Caco-2 (cell line): ENCODE measurements around the gene DGKI. TPM values are rescaled to one million over a fixed set of nuclear protein-coding genes. Genes with fewer than 3 reads are reported as not detected.
"Not testable (repeated sequence)": the region's sequence is repeated elsewhere in the genome, so short reads cannot be mapped to it uniquely, and the experiment has no call there.

Experiments
- BruUV-seq: library from RNA; stranded (reverse); fragments of 400-500 nt; replicated peaks from 2 replicates; lab custom pipeline; 2021; lab: Mats Ljungman, UMichigan
- CTCF ChIA-PET: fragments of 300-600 bp; sonication (Branson Sonifier 250); formaldehyde crosslinking; loops from one replicate; lab custom pipeline; 2022; ENCODE audit warnings: antibody characterized with exemption; lab: Charles Lee
- POLR2A ChIA-PET: fragments of 300-600 bp; sonication (Branson Sonifier 250); formaldehyde crosslinking; loops from one replicate; lab custom pipeline; 2022; ENCODE audit warnings: antibody characterized with exemption; lab: Charles Lee
- DNase-seq, 2 experiments: peaks; one replicate each; pipeline versions ENCODE4 v3.0.0 to v3.0.0-alpha.2; 2020 to 2022
- H3K27me3 ChIP-seq: replicated peaks from 2 replicates; pipeline ENCODE4 v1.6.0; 2011; ENCODE audit warnings: low read length; ENCODE audit not compliant: control insufficient read depth, insufficient read depth
- H3K36me3 ChIP-seq: 2 replicates; pipeline ENCODE4 v1.5.1; 2011; ENCODE audit warnings: low read length; ENCODE audit not compliant: control insufficient read depth, insufficient read depth
- H3K4me1 ChIP-seq: fragments of 250-450 bp; sonication (Bioruptor Pico); 2 replicates; pipeline ENCODE4 v1.5.1; 2020; ENCODE audit warnings: mild to moderate bottlenecking
- H3K4me3 ChIP-seq: 2 replicates; pipeline ENCODE4 v1.5.1; 2011; ENCODE audit warnings: low read depth, mild to moderate bottlenecking, control low read depth, low read length
- H3K9me3 ChIP-seq: fragments of 250-450 bp; sonication (Bioruptor Pico); 2 replicates; pipeline ENCODE4 v1.5.1; 2020; ENCODE audit warnings: mild to moderate bottlenecking, moderate library complexity
- H3K27ac Mint-ChIP-seq: one replicate; pipeline ENCODE4 v1.8.0; 2022; ENCODE audit warnings: mixed read lengths; ENCODE audit not compliant: unreplicated experiment
- H3K27me3 Mint-ChIP-seq: one replicate; pipeline ENCODE4 v1.8.0; 2022; ENCODE audit warnings: mixed read lengths; ENCODE audit not compliant: insufficient read depth, unreplicated experiment
- H3K36me3 Mint-ChIP-seq: one replicate; pipeline ENCODE4 v1.8.0; 2022; ENCODE audit warnings: mild to moderate bottlenecking, mixed read lengths; ENCODE audit not compliant: insufficient read depth, unreplicated experiment
- H3K4me1 Mint-ChIP-seq: one replicate; pipeline ENCODE4 v1.8.0; 2022; ENCODE audit warnings: low read depth, mixed read lengths; ENCODE audit not compliant: unreplicated experiment
- H3K4me3 Mint-ChIP-seq: one replicate; pipeline ENCODE4 v1.8.0; 2022; ENCODE audit warnings: mild to moderate bottlenecking, moderate library complexity, mixed read lengths; ENCODE audit not compliant: unreplicated experiment
- H3K9me3 Mint-ChIP-seq: one replicate; pipeline ENCODE4 v1.8.0; 2022; ENCODE audit warnings: mixed read lengths; ENCODE audit not compliant: unreplicated experiment
- CTCF ChIP-seq, 2 experiments: fragments of 200-600 bp in 1 of 2; IDR thresholded peaks; 1 replicate in 1 of 2; 2 replicates in 1 of 2; pipeline versions ENCODE4 v1.5.1 to v1.8.0; 2011 to 2022; ENCODE audit warnings: antibody characterized with exemption in 1 of 2, control low read depth in 1 of 2, inconsistent platforms in 1 of 2, low read depth in 1 of 2, low read length in 1 of 2, mild to moderate bottlenecking in 1 of 2, moderate library complexity in 1 of 2; ENCODE audit not compliant: insufficient read depth in 1 of 2, severe bottlenecking in 1 of 2, unreplicated experiment in 1 of 2
- intact Hi-C: fragments of 100-400 bp; cut with micrococcal nuclease; formaldehyde crosslinking; loops from one replicate; pipeline ENCODE4 v1.10.0; 2022; ENCODE audit not compliant: unreplicated experiment
- total RNA-seq: library from RNA; stranded (reverse); gene quantifications from 2 replicates; pipeline ENCODE4 v1.2.3, GENCODE V29; 2022

The DGKI gene
- total RNA-seq, 1 experiment from 2014 or later, result 0.84 TPM

- H3K4me3 ChIP-seq, result no peak overlapping the region
- H3K9me3 ChIP-seq, result no peaks in the 10 kb centered on the region
- no peak for TF ChIP-seq CTCF (IDR thresholded peaks at IDR 0.05; ENCODE audit: insufficient read depth in 1 of 2, low read depth in 1 of 2, low read length in 1 of 2, severe bottlenecking in 1 of 2, unreplicated experiment in 1 of 2)
- no peak for DNase-seq
- Mint-ChIP-seq H3K4me1 (no peaks in the 10 kb centered on the region), H3K9me3 (no peaks in the 10 kb centered on the region), H3K4me3 (no peak overlapping the region), H3K36me3 (no peaks in the 10 kb centered on the region), H3K27me3 (peaks cover 15% of the 10 kb centered on the region), H3K27ac (no peak overlapping the region)
- CTCF ChIA-PET, result interaction anchor here (0.5 kb wide), 1 partner anchor 607 kb away, joined by 3 read pairs; no protein-coding TSS in a partner anchor
- H3K36me3 ChIP-seq, result no peaks in the 10 kb centered on the region
- H3K27me3 ChIP-seq, result no peaks in the 10 kb centered on the region
- H3K4me1 ChIP-seq, result no peaks in the 10 kb centered on the region
- intact Hi-C loops, result no loop called here
- no TSS peak for BruUV-seq
- POLR2A ChIA-PET, result no interaction called here
These were observed 131.7 kb downstream of the DGKI start for GRCh38 chr7:137715121-137715520.

GRCh38 chr7:137706330-137706729 lies 140.4 kb downstream of the DGKI start:
- H3K9me3 ChIP-seq, H3K4me3 Mint-ChIP-seq, H3K36me3 Mint-ChIP-seq, H3K4me1 Mint-ChIP-seq, H3K4me1 ChIP-seq, DNase-seq, H3K27ac Mint-ChIP-seq, intact Hi-C loops, H3K27me3 ChIP-seq, POLR2A ChIA-PET, BruUV-seq, H3K36me3 ChIP-seq, H3K4me3 ChIP-seq: not testable (repeated sequence)
- CTCF ChIA-PET, result interaction anchor here (0.5 kb wide), 1 partner anchor 1994 kb away, joined by 3 read pairs; no protein-coding TSS in a partner anchor
- Mint-ChIP-seq H3K27me3 (peaks cover 24% of the 10 kb centered on the region), H3K9me3 (peaks cover 24% of the 10 kb centered on the region)

GRCh38 chr7:137704723-137705122 lies 142.1 kb downstream of the DGKI start:
- POLR2A ChIA-PET, result no interaction called here

More at GRCh38 chr7:137704723-137705122, 142.1 kb downstream of the DGKI start:
- H3K4me1 ChIP-seq, result no peaks in the 10 kb centered on the region
- H3K36me3 ChIP-seq, result no peaks in the 10 kb centered on the region
- no peaks in the 10 kb centered on the region for H3K4me1 Mint-ChIP-seq
- TF ChIP-seq CTCF (IDR thresholded peaks at IDR 0.05; ENCODE audit: insufficient read depth in 1 of 2, low read depth in 1 of 2, low read length in 1 of 2, severe bottlenecking in 1 of 2, unreplicated experiment in 1 of 2), result no peak
- no TSS peak for BruUV-seq
- CTCF ChIA-PET, result no interaction called here
- peaks cover 24% of the 10 kb centered on the region for H3K9me3 Mint-ChIP-seq
- intact Hi-C loops, result no loop called here
- DNase-seq, result no peak
- H3K9me3 ChIP-seq, result no peaks in the 10 kb centered on the region
- H3K4me3 Mint-ChIP-seq, result no peak overlapping the region
- no peak overlapping the region for H3K4me3 ChIP-seq
- peaks cover 19% of the 10 kb centered on the region for H3K27me3 Mint-ChIP-seq
- no peaks in the 10 kb centered on the region for H3K36me3 Mint-ChIP-seq
- H3K27ac Mint-ChIP-seq, result no peak overlapping the region
- H3K27me3 ChIP-seq, result no peaks in the 10 kb centered on the region; the same call in 1 of the 2 replicates
